Skeletal muscle tissue (tissue), 4 donors: Measurements from ENCODE around the gene AQP6. TPM values are rescaled to one million over a fixed set of nuclear protein-coding genes. Genes with fewer than 3 reads are reported as not detected.

Experiments
- H3K27ac ChIP-seq: one replicate; pipeline ENCODE4 v1.7.0; 2013; ENCODE audit warnings: mild to moderate bottlenecking, low read depth, low read length, inconsistent platforms
- H3K27me3 ChIP-seq, 3 donors: one replicate each; pipeline ENCODE4 v1.7.0; 2013; ENCODE audit warnings: low read length in 3 of 3; ENCODE audit not compliant: control insufficient read depth in 3 of 3, insufficient read depth in 3 of 3
- H3K36me3 ChIP-seq, 3 donors: one replicate each; pipeline ENCODE4 v1.7.0; 2013; ENCODE audit warnings: low read length in 3 of 3; ENCODE audit not compliant: control insufficient read depth in 3 of 3, insufficient read depth in 3 of 3
- H3K4me1 ChIP-seq, 3 donors: one replicate each; pipeline ENCODE4 v1.7.0; 2013; ENCODE audit warnings: low read length in 3 of 3, mild to moderate bottlenecking in 3 of 3; ENCODE audit not compliant: control insufficient read depth in 3 of 3, insufficient read depth in 3 of 3
- H3K4me3 ChIP-seq, 3 donors: one replicate each; pipeline ENCODE4 v1.7.0; 2013; ENCODE audit warnings: low read length in 3 of 3
- H3K9ac ChIP-seq, 3 donors: one replicate each; pipeline ENCODE4 v1.7.0; 2013; ENCODE audit warnings: low read length in 3 of 3, mild to moderate bottlenecking in 3 of 3, moderate library complexity in 2 of 3, low read depth in 1 of 3
- H3K9me3 ChIP-seq, 3 donors: one replicate each; pipeline ENCODE4 v1.7.0; 2013; ENCODE audit warnings: low read length in 3 of 3; ENCODE audit not compliant: control insufficient read depth in 3 of 3
- total RNA-seq: library from RNA; depleted of rRNA; stranded (reverse); fragments of >200 nt; gene quantifications from one replicate; pipeline ENCODE4 v1.2.3, GENCODE V29; 2014
- donor health status: Osteomylitis.

AQP6 gene
- total RNA-seq, 1 donor from 2014 or later, result 0.52 TPM

DNA sequence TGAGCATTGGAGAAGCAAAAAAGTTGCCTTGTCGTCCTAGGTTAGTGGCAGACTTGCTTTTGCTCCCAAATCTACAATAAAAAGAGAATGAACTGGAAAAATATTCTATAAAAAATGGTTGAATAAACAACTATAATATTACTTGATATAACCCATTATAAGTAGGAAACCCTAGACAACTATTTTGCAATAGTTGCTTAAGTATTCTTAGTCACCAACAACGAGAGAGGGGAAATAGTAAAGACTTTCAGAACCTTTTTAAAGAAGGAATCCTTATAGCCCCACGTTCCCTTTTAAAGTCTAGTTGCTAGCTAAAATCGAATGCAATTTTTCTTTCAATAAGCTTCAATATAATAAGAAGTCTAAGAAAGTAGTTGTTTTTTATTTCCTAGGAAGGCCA is 17.5 kb downstream of the AQP6 start:
- Histone ChIP-seq H3K27ac (no peak overlapping the region), H3K9me3 (no peaks in the 10 kb centered on the region), H3K9ac (no peak overlapping the region), H3K27me3 (no peaks in the 10 kb centered on the region), H3K4me1 (no peaks in the 10 kb centered on the region), H3K4me3 (no peak overlapping the region), H3K36me3 (peaks cover 0 to 13% (median 4%) of the 10 kb centered on the region in 3 donors)

DNA sequence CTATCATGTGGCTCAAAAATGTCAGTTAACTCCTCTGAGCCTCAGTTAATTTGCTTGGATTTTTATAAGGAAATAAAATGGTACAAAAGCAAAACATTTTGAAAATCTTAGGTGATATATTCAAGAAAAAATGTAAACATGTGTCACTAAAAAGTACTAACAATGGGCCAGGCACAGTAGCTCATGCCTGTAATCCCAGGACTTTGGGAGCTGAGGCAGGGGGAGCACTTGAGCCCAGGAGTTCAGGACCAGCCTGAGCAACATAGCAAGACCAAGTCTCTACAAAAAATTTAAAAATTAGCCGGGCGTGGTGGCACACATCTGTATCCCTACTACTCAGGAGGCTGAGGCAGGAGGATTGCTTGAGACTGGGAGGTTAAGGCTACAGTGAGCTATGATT is 25.7 kb downstream of the AQP6 start:
- H3K27me3 ChIP-seq, result no peaks in the 10 kb centered on the region
- no peaks in the 10 kb centered on the region for H3K4me1 ChIP-seq
- H3K9me3 ChIP-seq, result no peaks in the 10 kb centered on the region
- no peak overlapping the region for H3K27ac ChIP-seq
- H3K9ac ChIP-seq, result no peak overlapping the region
- H3K36me3 ChIP-seq, result peaks cover 0 to 1% (median 0%) of the 10 kb centered on the region in 3 donors
- H3K4me3 ChIP-seq, result no peak overlapping the region

DNA sequence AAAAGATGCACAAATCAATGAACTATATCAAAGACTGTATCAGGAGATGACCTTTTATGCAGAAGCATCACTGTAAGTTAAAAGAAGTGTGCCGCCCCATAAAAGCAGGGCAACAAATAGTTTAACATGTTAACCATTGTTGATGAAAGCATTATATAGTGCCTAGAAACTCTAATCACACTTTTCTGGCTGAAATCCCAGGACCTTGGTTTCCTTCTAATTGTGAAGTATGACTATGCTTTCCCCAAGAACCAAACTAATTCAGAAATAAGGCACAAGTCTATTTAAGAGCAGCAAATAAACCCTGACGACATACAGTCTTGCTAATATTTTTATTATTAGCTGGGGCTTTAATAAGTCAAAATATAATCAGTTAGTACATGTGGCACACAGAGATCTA is 30.8 kb downstream of the AQP6 start:
- Histone ChIP-seq H3K36me3 (no peaks in the 10 kb centered on the region), H3K9ac (no peak overlapping the region), H3K9me3 (no peaks in the 10 kb centered on the region), H3K4me1 (no peaks in the 10 kb centered on the region), H3K27me3 (no peaks in the 10 kb centered on the region), H3K27ac (no peak overlapping the region), H3K4me3 (no peak overlapping the region)

GRCh38 chr12:50004696-50005095 is 31.9 kb downstream of the AQP6 start:
- Histone ChIP-seq H3K9ac (no peak overlapping the region), H3K27me3 (no peaks in the 10 kb centered on the region), H3K4me3 (no peak overlapping the region), H3K4me1 (no peaks in the 10 kb centered on the region), H3K36me3 (no peaks in the 10 kb centered on the region), H3K9me3 (no peaks in the 10 kb centered on the region), H3K27ac (no peak overlapping the region)

DNA sequence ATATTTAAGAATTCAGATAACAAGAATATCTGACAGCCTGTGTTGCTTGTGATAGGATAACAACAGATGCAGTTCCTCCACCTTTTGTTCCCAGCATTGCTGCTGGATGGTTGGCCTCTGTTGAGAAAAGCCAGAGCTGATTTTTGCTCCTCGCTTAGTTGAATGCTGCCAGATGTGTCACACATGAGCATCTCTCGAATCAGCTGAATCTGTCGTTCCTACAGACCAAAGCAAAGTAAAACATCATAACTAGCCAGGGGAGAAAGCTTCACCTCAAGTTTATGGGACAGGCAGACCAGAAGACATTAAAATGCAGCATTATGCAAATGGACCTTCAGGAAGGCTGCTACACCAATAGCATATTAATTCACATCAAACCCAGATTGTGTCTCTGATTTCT is 32.4 kb downstream of the AQP6 start:
- H3K27ac ChIP-seq, result no peak overlapping the region
- H3K9ac ChIP-seq, result no peak overlapping the region
- no peaks in the 10 kb centered on the region for H3K36me3 ChIP-seq
- no peak overlapping the region for H3K4me3 ChIP-seq
- H3K27me3 ChIP-seq, result no peaks in the 10 kb centered on the region
- no peaks in the 10 kb centered on the region for H3K4me1 ChIP-seq
- no peaks in the 10 kb centered on the region for H3K9me3 ChIP-seq

GRCh38 chr12:50006280-50006679 is 33.5 kb downstream of the AQP6 start:
- H3K4me3 ChIP-seq, result no peak overlapping the region
- no peak overlapping the region for H3K9ac ChIP-seq
- H3K27ac ChIP-seq, result no peak overlapping the region
- H3K4me1 ChIP-seq, result no peaks in the 10 kb centered on the region
- H3K27me3 ChIP-seq, result no peaks in the 10 kb centered on the region
- H3K36me3 ChIP-seq, result no peaks in the 10 kb centered on the region
- H3K9me3 ChIP-seq, result no peaks in the 10 kb centered on the region

DNA sequence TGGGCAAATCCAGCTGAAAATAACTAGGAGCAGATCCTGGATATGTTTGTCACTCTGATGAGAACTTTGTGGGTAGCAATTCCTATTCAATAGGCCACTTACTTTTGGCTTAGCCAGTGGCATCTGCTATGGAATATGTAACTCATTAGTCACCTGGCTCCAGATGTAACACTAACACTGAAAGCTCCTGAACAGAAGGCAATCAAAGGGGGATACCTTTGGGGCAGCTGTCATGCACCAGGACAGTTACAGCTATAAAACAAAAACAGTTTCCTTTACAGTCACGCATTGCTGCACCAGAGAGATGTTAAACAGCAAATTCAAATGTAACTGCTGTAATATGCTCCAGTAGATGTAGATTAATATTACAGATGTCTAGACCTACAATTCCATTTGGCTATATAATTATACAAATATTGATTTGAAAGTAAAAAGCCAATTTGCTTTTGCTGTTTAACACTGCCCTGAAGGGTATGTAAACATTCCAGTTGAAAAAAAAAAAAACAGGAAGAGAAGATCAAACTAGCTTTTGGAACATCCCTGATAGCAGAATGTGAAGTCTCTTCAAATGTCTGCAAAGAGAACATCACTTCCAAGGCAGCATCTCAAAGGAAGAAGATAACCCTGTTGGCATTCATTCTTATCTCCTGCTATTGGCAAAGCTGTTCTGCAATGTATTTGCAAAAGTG is 34.2 kb downstream of the AQP6 start:
- no peak overlapping the region for H3K4me3 ChIP-seq
- H3K36me3 ChIP-seq, result no peaks in the 10 kb centered on the region
- H3K9me3 ChIP-seq, result no peaks in the 10 kb centered on the region
- no peaks in the 10 kb centered on the region for H3K4me1 ChIP-seq
- no peak overlapping the region for H3K27ac ChIP-seq
- H3K27me3 ChIP-seq, result no peaks in the 10 kb centered on the region
- no peak overlapping the region for H3K9ac ChIP-seq

- no peaks in the 10 kb centered on the region for H3K36me3 ChIP-seq
- H3K27me3 ChIP-seq, result no peaks in the 10 kb centered on the region
- H3K4me1 ChIP-seq, result no peaks in the 10 kb centered on the region
- no peak overlapping the region for H3K4me3 ChIP-seq
- no peak overlapping the region for H3K9ac ChIP-seq
- H3K27ac ChIP-seq, result no peak overlapping the region
- H3K9me3 ChIP-seq, result no peaks in the 10 kb centered on the region
These were observed 40.8 kb downstream of the AQP6 start for GRCh38 chr12:50013361-50014147.

DNA sequence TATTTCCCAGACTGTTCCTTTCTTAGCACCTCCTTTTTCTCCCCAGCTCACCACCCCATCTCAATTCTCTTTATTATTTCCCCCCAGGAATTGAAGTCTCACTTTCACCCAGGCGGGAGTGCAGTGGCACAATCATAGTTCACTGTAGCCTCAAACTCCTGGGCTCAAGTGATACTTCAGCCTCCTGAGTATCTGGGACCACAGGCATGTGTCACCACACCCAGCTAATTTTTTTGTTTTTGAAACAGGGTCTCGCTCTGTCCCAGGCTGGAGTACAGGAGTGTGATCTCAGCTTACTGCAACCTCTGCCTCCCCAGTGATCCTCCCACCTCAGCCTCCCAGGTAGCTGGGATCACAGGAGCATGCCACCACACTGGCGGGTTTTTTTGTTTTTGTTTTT is 41.6 kb downstream of the AQP6 start:
- no peaks in the 10 kb centered on the region for H3K4me1 ChIP-seq
- H3K36me3 ChIP-seq, result no peaks in the 10 kb centered on the region
- H3K4me3 ChIP-seq, result no peak overlapping the region
- H3K9me3 ChIP-seq, result no peaks in the 10 kb centered on the region
- no peak overlapping the region for H3K27ac ChIP-seq
- H3K9ac ChIP-seq, result no peak overlapping the region
- no peaks in the 10 kb centered on the region for H3K27me3 ChIP-seq
